AG09319 (cell line): ENCODE measurements around the gene KANSL3.

Experiments used
- DNase-seq: peaks from one replicate; pipeline ENCODE4 v3.0.0-alpha.2; 2010; ENCODE audit warnings: low read depth; ENCODE audit errors: extremely low read depth
- TF ChIP-seq, protein P1 (sequence below): IDR thresholded peaks from 2 replicates; pipeline ENCODE4 v1.5.1; 2011; ENCODE audit warnings: low read depth, mild to moderate bottlenecking, inconsistent platforms, low read length, moderate library complexity

KANSL3 gene

DNA sequence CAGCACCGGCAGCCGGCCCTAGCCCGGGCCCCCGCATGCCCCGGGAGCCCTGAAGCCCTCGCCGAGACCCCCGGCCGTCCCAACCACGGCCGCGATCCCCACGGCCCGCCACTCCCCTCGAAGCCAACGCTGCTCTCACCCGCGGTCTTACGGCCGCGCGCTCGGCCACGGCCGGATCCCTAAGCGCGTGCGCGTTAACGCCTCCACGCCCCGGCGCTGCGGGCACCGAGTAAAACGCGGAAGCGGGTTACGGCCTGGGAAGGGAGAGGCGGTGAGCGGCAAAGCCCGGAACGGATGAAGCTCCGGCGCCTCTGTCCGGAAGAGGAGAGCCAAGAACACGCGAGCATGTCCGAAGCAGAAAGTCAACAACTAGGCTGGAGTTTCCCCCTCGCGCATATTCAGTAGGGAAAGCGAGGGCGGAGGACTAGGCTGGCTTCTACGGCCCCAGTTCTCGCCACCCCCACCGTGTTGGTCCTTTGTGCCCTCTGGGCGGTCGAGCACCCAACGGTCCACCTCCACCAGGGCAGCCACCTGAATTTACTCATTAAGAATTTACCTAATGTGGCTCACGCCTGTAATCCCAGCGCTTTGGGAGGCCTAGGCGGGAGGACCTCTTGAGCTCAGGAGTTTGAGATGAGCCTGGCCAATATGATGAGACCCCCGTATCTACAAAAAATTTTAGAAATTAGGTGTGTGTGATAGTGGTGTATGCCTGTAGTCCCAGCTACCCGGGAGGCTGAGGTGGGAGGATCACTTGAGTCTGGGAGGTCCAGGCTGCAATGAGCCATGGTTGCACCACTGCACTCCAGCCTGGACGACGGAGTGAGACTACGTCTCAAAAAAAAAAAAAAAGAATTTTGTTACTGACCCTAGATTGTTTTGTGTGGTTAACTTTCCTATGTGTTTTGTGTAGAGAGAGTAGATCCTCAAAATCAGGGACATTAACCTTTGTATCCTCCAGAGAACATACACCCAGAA lies at the start of gene KANSL3:
Gene KANSL3, minus strand, starts transcription at position 169 of the 978 bp plus-strand sequence. CDS start 1,177 bp downstream, outside the sequence.
- TF ChIP-seq, protein P1, sequence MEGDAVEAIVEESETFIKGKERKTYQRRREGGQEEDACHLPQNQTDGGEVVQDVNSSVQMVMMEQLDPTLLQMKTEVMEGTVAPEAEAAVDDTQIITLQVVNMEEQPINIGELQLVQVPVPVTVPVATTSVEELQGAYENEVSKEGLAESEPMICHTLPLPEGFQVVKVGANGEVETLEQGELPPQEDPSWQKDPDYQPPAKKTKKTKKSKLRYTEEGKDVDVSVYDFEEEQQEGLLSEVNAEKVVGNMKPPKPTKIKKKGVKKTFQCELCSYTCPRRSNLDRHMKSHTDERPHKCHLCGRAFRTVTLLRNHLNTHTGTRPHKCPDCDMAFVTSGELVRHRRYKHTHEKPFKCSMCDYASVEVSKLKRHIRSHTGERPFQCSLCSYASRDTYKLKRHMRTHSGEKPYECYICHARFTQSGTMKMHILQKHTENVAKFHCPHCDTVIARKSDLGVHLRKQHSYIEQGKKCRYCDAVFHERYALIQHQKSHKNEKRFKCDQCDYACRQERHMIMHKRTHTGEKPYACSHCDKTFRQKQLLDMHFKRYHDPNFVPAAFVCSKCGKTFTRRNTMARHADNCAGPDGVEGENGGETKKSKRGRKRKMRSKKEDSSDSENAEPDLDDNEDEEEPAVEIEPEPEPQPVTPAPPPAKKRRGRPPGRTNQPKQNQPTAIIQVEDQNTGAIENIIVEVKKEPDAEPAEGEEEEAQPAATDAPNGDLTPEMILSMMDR = no peak
- peak; percentile 90 for DNase-seq

DNA sequence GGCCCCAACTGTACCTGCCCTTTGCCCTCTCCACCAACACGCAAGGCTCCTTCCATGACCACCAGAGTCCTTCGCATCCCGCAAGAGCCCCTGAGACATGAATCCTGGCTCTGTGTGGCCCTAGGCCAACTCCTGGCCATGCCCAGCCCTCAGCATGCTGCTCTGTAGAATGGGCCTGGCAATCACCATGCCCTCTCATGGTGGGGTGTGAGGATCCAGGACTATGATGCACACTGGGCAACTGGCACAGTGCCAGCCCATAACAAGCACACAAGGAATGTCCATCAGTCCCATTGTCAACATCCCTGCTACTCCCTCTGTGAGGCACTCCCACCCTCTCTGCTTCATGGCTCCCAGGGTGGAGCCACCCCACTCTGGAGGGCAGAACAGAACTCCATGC lies 49.2 kb upstream of the KANSL3 start:
- DNase-seq = no peak
- TF ChIP-seq, protein P1 = no peak

DNA sequence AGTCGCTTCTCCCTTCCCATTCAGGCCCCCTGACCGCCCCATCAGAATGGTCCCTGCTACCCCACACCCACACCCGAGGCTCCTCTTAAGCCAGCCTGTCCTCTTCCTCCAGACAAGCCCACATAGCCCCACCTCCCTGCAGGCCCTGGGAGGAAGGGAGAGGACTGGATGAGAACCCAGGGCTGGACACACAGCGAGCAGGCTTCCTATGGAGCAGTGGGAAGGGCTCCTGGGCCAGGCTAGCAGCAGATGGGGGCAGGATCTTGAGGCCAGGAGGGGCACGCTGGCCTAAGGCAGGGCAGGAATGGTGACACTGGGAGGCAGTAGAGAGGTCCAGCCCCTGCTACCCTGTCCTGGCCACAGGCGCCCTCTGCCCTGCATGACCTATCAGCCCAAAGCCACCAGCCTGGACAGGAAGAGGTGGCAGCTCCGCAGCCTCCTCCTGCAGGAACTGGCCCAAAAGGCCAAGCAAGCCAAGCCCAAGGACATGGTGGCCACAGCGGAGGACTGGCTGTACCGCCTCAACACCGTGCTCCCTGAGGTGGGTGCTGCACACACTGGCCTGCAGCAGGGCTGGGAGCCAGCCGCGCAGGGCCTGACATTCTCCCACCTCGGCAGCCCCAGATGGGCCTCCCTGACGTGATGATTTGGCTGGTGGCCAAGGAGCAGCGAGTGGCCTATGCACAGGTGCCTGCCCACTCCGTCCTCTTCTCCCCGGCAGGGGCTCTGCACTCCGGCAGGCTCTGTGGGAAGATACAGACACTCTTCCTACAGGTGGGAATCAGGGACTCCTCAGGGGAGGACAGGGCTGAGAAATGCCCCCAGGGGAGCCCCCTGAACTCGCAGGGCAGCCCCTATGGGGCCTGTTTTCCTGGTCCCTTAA lies 47.7 kb upstream of the KANSL3 start:
- TF ChIP-seq, protein P1 = no peak
- no peak for DNase-seq

DNA sequence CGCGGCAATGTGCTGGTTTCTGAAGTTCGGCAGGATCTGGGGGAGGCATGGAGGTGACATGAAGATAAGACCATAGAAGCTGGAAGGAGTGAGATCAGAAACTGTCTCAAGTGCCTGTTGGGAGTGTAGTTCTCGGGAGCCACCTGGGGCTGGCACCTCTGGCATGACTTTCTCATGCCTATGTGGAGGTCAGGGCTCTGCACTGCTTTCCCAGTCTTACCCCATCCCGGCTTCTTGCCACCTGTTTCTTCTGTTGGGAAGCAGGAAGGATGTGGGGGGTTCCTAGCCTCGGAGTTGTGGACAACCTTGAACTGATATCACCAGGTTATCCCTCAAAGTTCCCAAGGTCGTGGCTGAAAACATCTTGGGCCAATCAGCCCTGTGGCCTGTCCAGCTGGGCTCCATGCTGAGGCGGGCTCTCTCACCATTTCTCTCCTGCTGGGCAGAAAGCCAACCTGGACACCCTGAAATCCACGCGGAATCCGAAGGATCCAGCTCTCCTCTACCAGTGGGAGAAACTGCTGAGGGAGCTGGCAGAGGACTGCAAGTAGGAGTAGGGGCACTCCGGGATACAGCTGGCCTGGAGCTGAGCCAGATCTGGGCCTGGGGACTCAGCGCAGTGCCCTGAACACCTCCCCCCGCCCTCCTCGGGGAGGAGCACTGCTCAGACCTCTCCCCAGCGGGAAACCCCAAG lies 46.9 kb upstream of the KANSL3 start:
- no peak for DNase-seq
- TF ChIP-seq, protein P1 = no peak

- TF ChIP-seq, protein P1 = no peak
- DNase-seq = no peak
Observed at GRCh38 chr2:96683972-96684820, 46.1 kb upstream of the KANSL3 start.

GRCh38 chr2:96683307-96683706 lies 45.2 kb upstream of the KANSL3 start:
- TF ChIP-seq, protein P1 = no peak
- DNase-seq = no peak
